ENCODE data around the gene CD300H.

- TF ChIP-seq CTCF (IDR thresholded peaks at IDR 0.05): no peak
- no peak for TF ChIP-seq POLR2A (IDR thresholded peaks at IDR 0.05; ENCODE audit: low read depth)
- peak in 1 of 2 donors; percentile 22 for TF ChIP-seq POLR2AphosphoS5 (IDR thresholded peaks at IDR 0.05)
- TF ChIP-seq EP300 (IDR thresholded peaks at IDR 0.05): no peak
Observed at GRCh38 chr17:74585711-74586110, 18.4 kb upstream of the CD300H start.
